ENCODE data around the gene EIPR1.

- no peak for TF ChIP-seq CTCF (optimal IDR thresholded peaks at IDR 0.05 in 1 of 3, IDR thresholded peaks at IDR 0.05 in 1 of 3, conservative IDR thresholded peaks at IDR 0.05 in 1 of 3; ENCODE audit: extremely low read depth in 1 of 3, insufficient read depth in 2 of 3, low read length in 3 of 3)
- no peak for TF ChIP-seq EZH2 (IDR thresholded peaks at IDR 0.05; ENCODE audit: low read length)
Measured at GRCh38 chr2:3211256-3212060, 166.2 kb downstream of the EIPR1 start.
